Suprapubic skin (tissue), 3 donors: ENCODE measurements around the gene RETREG1.

Source experiments
- POLR2A ChIP-seq, 2 donors: fragments of 450-650 bp; IDR thresholded peaks; one replicate each; pipeline ENCODE4 v1.6.1; 2017; ENCODE audit warnings: antibody characterized with exemption in 2 of 2, mild to moderate bottlenecking in 2 of 2, moderate library complexity in 2 of 2
- TF ChIP-seq, protein P1 (sequence below), 2 donors: fragments of 200-600 bp in 1 of 2; fragments of 450-650 bp in 1 of 2; sonication (generic) in 1 of 2; IDR thresholded peaks; one replicate each; pipeline ENCODE4 v1.5.1; 2016 to 2019; ENCODE audit warnings: antibody characterized with exemption in 2 of 2, mild to moderate bottlenecking in 1 of 2, moderate library complexity in 1 of 2

DNA sequence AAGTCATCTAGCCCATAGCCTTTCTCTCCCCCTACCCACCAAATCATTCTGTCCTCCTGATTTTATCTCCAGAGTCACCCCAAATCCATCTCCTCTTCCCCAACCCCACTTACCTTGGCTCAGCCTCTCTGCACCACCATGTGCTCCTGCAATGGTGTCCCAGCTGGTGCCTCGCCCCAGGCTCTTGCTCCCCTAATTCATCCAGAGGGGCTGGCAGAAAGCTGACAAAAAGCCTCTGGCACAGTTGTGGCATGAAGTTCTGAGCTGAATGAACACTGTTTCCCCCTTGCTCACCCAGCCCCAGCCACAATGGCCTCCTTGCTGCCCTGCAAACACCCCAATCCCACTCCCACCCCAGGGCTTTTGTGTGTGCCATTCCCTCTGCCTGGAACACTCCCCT lies 10.2 kb downstream of the RETREG1 start:
- TF ChIP-seq, protein P1, sequence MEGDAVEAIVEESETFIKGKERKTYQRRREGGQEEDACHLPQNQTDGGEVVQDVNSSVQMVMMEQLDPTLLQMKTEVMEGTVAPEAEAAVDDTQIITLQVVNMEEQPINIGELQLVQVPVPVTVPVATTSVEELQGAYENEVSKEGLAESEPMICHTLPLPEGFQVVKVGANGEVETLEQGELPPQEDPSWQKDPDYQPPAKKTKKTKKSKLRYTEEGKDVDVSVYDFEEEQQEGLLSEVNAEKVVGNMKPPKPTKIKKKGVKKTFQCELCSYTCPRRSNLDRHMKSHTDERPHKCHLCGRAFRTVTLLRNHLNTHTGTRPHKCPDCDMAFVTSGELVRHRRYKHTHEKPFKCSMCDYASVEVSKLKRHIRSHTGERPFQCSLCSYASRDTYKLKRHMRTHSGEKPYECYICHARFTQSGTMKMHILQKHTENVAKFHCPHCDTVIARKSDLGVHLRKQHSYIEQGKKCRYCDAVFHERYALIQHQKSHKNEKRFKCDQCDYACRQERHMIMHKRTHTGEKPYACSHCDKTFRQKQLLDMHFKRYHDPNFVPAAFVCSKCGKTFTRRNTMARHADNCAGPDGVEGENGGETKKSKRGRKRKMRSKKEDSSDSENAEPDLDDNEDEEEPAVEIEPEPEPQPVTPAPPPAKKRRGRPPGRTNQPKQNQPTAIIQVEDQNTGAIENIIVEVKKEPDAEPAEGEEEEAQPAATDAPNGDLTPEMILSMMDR (IDR thresholded peaks at IDR 0.05): no peak
- no peak for TF ChIP-seq POLR2A (IDR thresholded peaks at IDR 0.05)
